Endodermal cell (in vitro differentiated cells): ENCODE data around the gene PTEN. TPM values are rescaled to one million over a fixed set of nuclear protein-coding genes. Genes with fewer than 3 reads are reported as not detected.

Source experiments
- DNase-seq: peaks from one replicate; pipeline ENCODE4 v3.0.0-alpha.2; 2017
- H3K27ac ChIP-seq: 2 replicates; pipeline ENCODE4 v1.5.1; 2013; ENCODE audit warnings: mild to moderate bottlenecking, low read depth, low read length, moderate library complexity
- H3K27me3 ChIP-seq: 2 replicates; pipeline ENCODE4 v1.6.1; 2013; ENCODE audit warnings: mild to moderate bottlenecking, low read length, moderate library complexity; ENCODE audit not compliant: insufficient read depth, control insufficient read depth, poor library complexity, severe bottlenecking
- H3K36me3 ChIP-seq: 2 replicates; pipeline ENCODE4 v1.7.0; 2013; ENCODE audit warnings: mild to moderate bottlenecking, low read length, moderate library complexity; ENCODE audit not compliant: control insufficient read depth, insufficient read depth
- H3K4me1 ChIP-seq: one replicate; pipeline ENCODE4 v1.7.0; 2013; ENCODE audit warnings: low read length; ENCODE audit not compliant: control insufficient read depth, insufficient read depth
- H3K4me3 ChIP-seq: 2 replicates; pipeline ENCODE4 v1.5.1; 2013; ENCODE audit warnings: mild to moderate bottlenecking, low read length, moderate library complexity
- H3K9ac ChIP-seq: 2 replicates; pipeline ENCODE4 v1.6.1; 2013; ENCODE audit warnings: mild to moderate bottlenecking, low read length, moderate library complexity; ENCODE audit not compliant: poor library complexity, severe bottlenecking; ENCODE audit errors: extremely low read depth
- H3K9me3 ChIP-seq: 2 replicates; pipeline ENCODE4 v1.6.1; 2013; ENCODE audit warnings: mild to moderate bottlenecking, low read length, moderate library complexity; ENCODE audit not compliant: control insufficient read depth
- H3K27ac Mint-ChIP-seq: 2 replicates; pipeline ENCODE4 v1.8.0; 2020; ENCODE audit warnings: mixed read lengths
- H3K27me3 Mint-ChIP-seq: 2 replicates; pipeline ENCODE4 v1.8.0; 2021; ENCODE audit warnings: mild to moderate bottlenecking, mixed read lengths; ENCODE audit not compliant: insufficient read depth
- H3K36me3 Mint-ChIP-seq: 2 replicates; pipeline ENCODE4 v1.8.0; 2020; ENCODE audit warnings: low read depth, mixed read lengths
- H3K4me1 Mint-ChIP-seq: 2 replicates; pipeline ENCODE4 v1.8.0; 2020; ENCODE audit warnings: mixed read lengths
- H3K4me3 Mint-ChIP-seq: 2 replicates; pipeline ENCODE4 v1.8.0; 2020; ENCODE audit warnings: mild to moderate bottlenecking, moderate library complexity, mixed read lengths
- H3K9me3 Mint-ChIP-seq: 2 replicates; pipeline ENCODE4 v1.8.0; 2020; ENCODE audit warnings: mild to moderate bottlenecking, mixed read lengths
- CTCF ChIP-seq: fragments of 200-600 bp; sonication (generic); conservative IDR thresholded peaks from 2 replicates; pipeline ENCODE4 v1.5.0; 2021; ENCODE audit warnings: antibody characterized with exemption, mild to moderate bottlenecking
- WGBS, 2 experiments: methylation state at CpG; one replicate each; pipeline versions ENCODE4 v1.1.5 to v1.1.7; 2013; ENCODE audit warnings: missing lambda C conversion rate in 2 of 2, mixed read lengths in 1 of 2; ENCODE audit not compliant: insufficient coverage in 1 of 2, insufficient read length in 1 of 2; 5-methylcytosine and 5-hydroxymethylcytosine counted together
- total RNA-seq, 2 donors: library from RNA; stranded (reverse); fragmentation: NEBNext Ultra II Directional in 1 of 2; extraction: Animal tissue kit (Norgen Biotek cat#: 25700) in 1 of 2; gene quantifications; 2 replicates in 1 of 2; 3 replicates in 1 of 2; pipeline ENCODE4 v1.2.1, GENCODE V29; 2021

Gene PTEN
- total RNA-seq, 2 donors from 2014 or later = 41.7 to 45.0 TPM

GRCh38 chr10:87864496-87865059, 1.2 kb downstream of the PTEN start:
- WGBS, 2 experiments = 0% methylated on average over 11 to 16 of the region's 16 CpGs
- H3K27me3 Mint-ChIP-seq = peaks cover 5% of the 10 kb centered on the region
- peaks cover 9% of the 10 kb centered on the region for H3K4me1 ChIP-seq
- peaks cover 36% of the 10 kb centered on the region for H3K4me1 Mint-ChIP-seq
- H3K4me3 ChIP-seq = peak overlapping the region; percentile 95
- peak overlapping the region; percentile 90 for H3K4me3 Mint-ChIP-seq
- peak; percentile 48 for DNase-seq
- TF ChIP-seq CTCF = no peak
- no peaks in the 10 kb centered on the region for H3K9me3 Mint-ChIP-seq
- H3K9me3 ChIP-seq = no peaks in the 10 kb centered on the region
- no peaks in the 10 kb centered on the region for H3K27me3 ChIP-seq
- peak overlapping the region; percentile 36 for H3K9ac ChIP-seq
- H3K36me3 ChIP-seq = no peaks in the 10 kb centered on the region
- peak overlapping the region; percentile 86 for H3K27ac Mint-ChIP-seq
- H3K27ac ChIP-seq = peak overlapping the region; percentile 0
- H3K36me3 Mint-ChIP-seq = peaks cover 6% of the 10 kb centered on the region

DNA sequence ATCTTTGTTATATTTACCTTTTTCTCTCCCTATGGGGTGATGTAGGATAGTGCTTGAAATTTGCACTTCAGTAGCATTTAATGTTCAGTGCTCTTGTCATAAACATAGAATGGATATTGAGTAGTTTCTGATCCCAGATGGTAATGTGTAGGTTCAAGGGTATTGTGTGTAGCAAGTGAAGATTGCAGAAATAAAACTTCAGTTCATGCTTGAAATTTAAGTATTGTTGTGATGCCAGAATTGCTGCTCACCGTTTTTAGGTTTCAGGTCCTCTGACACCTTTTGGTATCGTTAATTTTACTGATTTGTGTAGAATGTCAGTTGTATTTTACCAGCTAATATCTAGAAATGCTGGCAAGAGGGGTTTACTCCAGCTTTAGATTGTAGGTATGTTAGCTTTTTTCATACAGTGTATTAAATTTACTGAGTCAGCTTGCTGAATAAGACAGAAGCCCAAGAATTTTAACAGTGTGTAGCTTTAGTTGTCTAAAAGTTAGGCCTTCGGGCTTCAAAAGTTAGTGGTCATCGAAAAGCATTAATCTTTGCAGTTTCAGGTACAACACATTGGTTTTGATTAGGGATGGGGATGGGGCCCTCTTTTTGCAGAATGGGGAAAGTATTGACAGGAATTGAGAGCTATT, 1.9 kb downstream of the PTEN start:
- Histone ChIP-seq H3K36me3 (no peaks in the 10 kb centered on the region), H3K9ac (peak overlapping the region; percentile 36), H3K9me3 (no peaks in the 10 kb centered on the region), H3K27me3 (no peaks in the 10 kb centered on the region), H3K27ac (no peak overlapping the region), H3K4me3 (peak overlapping the region; percentile 95), H3K4me1 (peaks cover 9% of the 10 kb centered on the region)
- Mint-ChIP-seq H3K4me1 (peaks cover 36% of the 10 kb centered on the region), H3K4me3 (peak overlapping the region; percentile 90), H3K27ac (no peak overlapping the region), H3K27me3 (peaks cover 4% of the 10 kb centered on the region), H3K36me3 (peaks cover 6% of the 10 kb centered on the region), H3K9me3 (no peaks in the 10 kb centered on the region)
- TF ChIP-seq CTCF = no peak
- DNase-seq = no peak
- WGBS, 2 experiments = 11 to 22% methylated on average over 4 of the region's 4 CpGs

- H3K4me1 Mint-ChIP-seq = peaks cover 31% of the 10 kb centered on the region
- H3K9me3 ChIP-seq = no peaks in the 10 kb centered on the region
- peak overlapping the region; percentile 95 for H3K4me3 ChIP-seq
- H3K9me3 Mint-ChIP-seq = no peaks in the 10 kb centered on the region
- WGBS, 2 experiments = 60% methylated on average over 2 to 3 of the region's 3 CpGs
- peak overlapping the region; percentile 36 for H3K9ac ChIP-seq
- no peaks in the 10 kb centered on the region for H3K27me3 ChIP-seq
- no peak overlapping the region for H3K27ac ChIP-seq
- H3K4me3 Mint-ChIP-seq = peak overlapping the region; percentile 90
- peaks cover 4% of the 10 kb centered on the region for H3K36me3 ChIP-seq
- H3K4me1 ChIP-seq = peaks cover 9% of the 10 kb centered on the region
- no peak for TF ChIP-seq CTCF
- H3K27ac Mint-ChIP-seq = no peak overlapping the region
- DNase-seq = no peak
- H3K27me3 Mint-ChIP-seq = no peaks in the 10 kb centered on the region
- peaks cover 6% of the 10 kb centered on the region for H3K36me3 Mint-ChIP-seq
Measured at GRCh38 chr10:87866412-87866974, 3.1 kb downstream of the PTEN start.
